ENCODE data around the gene GSE1.

Gene GSE1

DNA sequence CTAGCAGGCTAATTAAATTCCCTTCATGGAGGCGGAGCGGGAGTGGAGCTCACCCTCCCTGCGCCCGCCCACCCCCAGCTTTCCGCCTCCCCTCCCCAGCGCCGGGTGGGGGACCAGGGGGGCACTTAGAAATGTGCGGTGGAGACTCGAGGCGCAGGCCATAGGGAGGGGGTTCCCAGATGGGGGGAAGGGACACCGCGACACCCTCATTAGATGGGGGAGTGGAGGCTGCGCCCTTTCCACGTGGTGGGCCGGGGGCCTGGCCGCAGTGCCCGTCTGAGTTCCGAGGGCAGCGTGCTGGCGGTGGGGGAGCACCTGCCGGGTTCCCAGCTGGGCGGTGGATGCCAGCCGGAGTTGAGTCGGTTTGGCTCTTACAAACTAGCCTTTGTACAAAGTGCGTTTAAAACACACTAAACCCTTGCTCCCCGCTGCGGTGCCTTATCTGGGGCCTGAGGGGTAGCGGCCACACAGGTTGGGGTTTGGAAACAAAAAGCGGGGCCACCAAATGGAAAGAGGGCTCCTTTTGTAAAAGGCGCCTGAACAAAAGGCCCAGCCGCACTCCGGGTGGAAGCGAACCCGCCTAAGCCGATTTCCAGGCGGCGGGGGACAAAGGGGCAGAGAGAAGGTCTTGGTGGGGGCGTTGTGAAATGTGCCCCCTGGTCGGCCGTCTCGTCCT, 1.4 kb downstream of the GSE1 start:
- H3K4me2 ChIP-seq (ENCODE audit: low read length): peak overlapping the region; percentile 86
- H3K36me3 ChIP-seq (ENCODE audit: control insufficient read depth, low read length): peaks cover 16% of the 10 kb centered on the region
- H3F3A ChIP-seq (ENCODE audit: control insufficient read depth, insufficient read depth): peaks cover 10% of the 10 kb centered on the region
- H3K4me3 ChIP-seq (ENCODE audit: low read length): peak overlapping the region; percentile 80
- no peaks in the 10 kb centered on the region for H3K9me2 ChIP-seq (replicated peaks; ENCODE audit: control insufficient read depth, low read length)
- H3K79me2 ChIP-seq (ENCODE audit: control insufficient read depth, low read length): peaks cover 52% of the 10 kb centered on the region
- TF ChIP-seq EZH2phosphoT487 (IDR thresholded peaks at IDR 0.05; ENCODE audit: borderline replicate concordance, low read length): no peak
- no peak for TF ChIP-seq CTCF (IDR thresholded peaks at IDR 0.05; ENCODE audit: low read depth, low read length, poor library complexity, severe bottlenecking)
- peaks cover 57% of the 10 kb centered on the region for H3K4me1 ChIP-seq (ENCODE audit: control insufficient read depth, low read length)
- no peaks in the 10 kb centered on the region for H3K9me3 ChIP-seq (ENCODE audit: control insufficient read depth, insufficient read depth, low read length)
- H3K27me3 ChIP-seq (ENCODE audit: control insufficient read depth, low read length): no peaks in the 10 kb centered on the region
- peak overlapping the region; percentile 83 for H3K27ac ChIP-seq (ENCODE audit: low read depth, low read length)
- peaks cover 34% of the 10 kb centered on the region for H4K20me1 ChIP-seq (ENCODE audit: control insufficient read depth, insufficient read depth, low read depth, low read length)

- Histone ChIP-seq H3K9me3 (ENCODE audit: control insufficient read depth, insufficient read depth, low read length) (no peaks in the 10 kb centered on the region), H3K4me1 (ENCODE audit: control insufficient read depth, low read length) (peaks cover 52% of the 10 kb centered on the region), H3K27me3 (ENCODE audit: control insufficient read depth, low read length) (no peaks in the 10 kb centered on the region), H3K36me3 (ENCODE audit: control insufficient read depth, low read length) (peaks cover 16% of the 10 kb centered on the region), H3K4me2 (ENCODE audit: low read length) (peak overlapping the region; percentile 86), H3K9me2 (replicated peaks; ENCODE audit: control insufficient read depth, low read length) (no peaks in the 10 kb centered on the region), H3K79me2 (ENCODE audit: control insufficient read depth, low read length) (peaks cover 60% of the 10 kb centered on the region), H4K20me1 (ENCODE audit: control insufficient read depth, insufficient read depth, low read depth, low read length) (peaks cover 30% of the 10 kb centered on the region), H3F3A (ENCODE audit: control insufficient read depth, insufficient read depth) (peaks cover 10% of the 10 kb centered on the region), H3K4me3 (ENCODE audit: low read length) (peak overlapping the region; percentile 80), H3K27ac (ENCODE audit: low read depth, low read length) (peak overlapping the region; percentile 38)
- TF ChIP-seq CTCF (IDR thresholded peaks at IDR 0.05; ENCODE audit: low read depth, low read length, poor library complexity, severe bottlenecking) (no peak), EZH2phosphoT487 (IDR thresholded peaks at IDR 0.05; ENCODE audit: borderline replicate concordance, low read length) (no peak)
These were observed 2.1 kb downstream of the GSE1 start for GRCh38 chr16:85615014-85615851.

- Histone ChIP-seq H3K79me2 (ENCODE audit: control insufficient read depth, low read length) (peaks cover 68% of the 10 kb centered on the region), H3K36me3 (ENCODE audit: control insufficient read depth, low read length) (peaks cover 16% of the 10 kb centered on the region), H3F3A (ENCODE audit: control insufficient read depth, insufficient read depth) (peaks cover 10% of the 10 kb centered on the region), H3K4me1 (ENCODE audit: control insufficient read depth, low read length) (peaks cover 44% of the 10 kb centered on the region), H4K20me1 (ENCODE audit: control insufficient read depth, insufficient read depth, low read depth, low read length) (peaks cover 32% of the 10 kb centered on the region), H3K4me3 (ENCODE audit: low read length) (peak overlapping the region; percentile 80), H3K9me3 (ENCODE audit: control insufficient read depth, insufficient read depth, low read length) (no peaks in the 10 kb centered on the region), H3K4me2 (ENCODE audit: low read length) (peak overlapping the region; percentile 86), H3K27ac (ENCODE audit: low read depth, low read length) (peak overlapping the region; percentile 38), H3K27me3 (ENCODE audit: control insufficient read depth, low read length) (no peaks in the 10 kb centered on the region), H3K9me2 (replicated peaks; ENCODE audit: control insufficient read depth, low read length) (no peaks in the 10 kb centered on the region)
- TF ChIP-seq CTCF (IDR thresholded peaks at IDR 0.05; ENCODE audit: low read depth, low read length, poor library complexity, severe bottlenecking): peak; percentile 98
- TF ChIP-seq EZH2phosphoT487 (IDR thresholded peaks at IDR 0.05; ENCODE audit: borderline replicate concordance, low read length): no peak
These were observed 2.9 kb downstream of the GSE1 start for GRCh38 chr16:85615852-85616606.

Data from DOHH2 (cell line).